IgD-negative memory B cell (primary cell): ENCODE measurements around the gene C8G. TPM values are rescaled to one million over a fixed set of nuclear protein-coding genes. Genes with fewer than 3 reads are reported as not detected.

Source experiments
- H3K27ac Mint-ChIP-seq, 3 donors: one replicate each; pipeline ENCODE4 v1.8.0; 2020 to 2022; ENCODE audit warnings: mild to moderate bottlenecking in 3 of 3, mixed read lengths in 3 of 3, moderate library complexity in 1 of 3
- H3K27me3 Mint-ChIP-seq: one replicate; pipeline ENCODE4 v1.8.0; 2021; ENCODE audit warnings: mixed read lengths
- H3K36me3 Mint-ChIP-seq: one replicate; pipeline ENCODE4 v1.8.0; 2020; ENCODE audit warnings: mild to moderate bottlenecking, mixed read lengths
- H3K4me1 Mint-ChIP-seq, 3 donors: one replicate each; pipeline ENCODE4 v1.8.0; 2020 to 2022; ENCODE audit warnings: mixed read lengths in 3 of 3, mild to moderate bottlenecking in 1 of 3
- H3K4me3 Mint-ChIP-seq, 4 donors: one replicate each; pipeline ENCODE4 v1.8.0; 2020 to 2022; ENCODE audit warnings: mild to moderate bottlenecking in 4 of 4, mixed read lengths in 4 of 4, moderate library complexity in 3 of 4
- H3K9me3 Mint-ChIP-seq, 3 donors: one replicate each; pipeline ENCODE4 v1.8.0; 2020 to 2021; ENCODE audit warnings: mixed read lengths in 3 of 3, mild to moderate bottlenecking in 1 of 3
- polyA plus RNA-seq: library from polyadenylated mRNA; unstranded; fragments of 300-500 nt; fragmentation: Illumina TruSeq; gene quantifications from one replicate; pipeline ENCODE4 v1.2.3, GENCODE V29; 2021

Gene C8G
- polyA plus RNA-seq, 1 donor from 2014 or later = not detected

- Mint-ChIP-seq H3K27ac (peak overlapping the region in 2 of 3 donors; percentile 28 to 59), H3K27me3 (no peaks in the 10 kb centered on the region), H3K4me3 (peak overlapping the region in 1 of 4 donors; percentile 22), H3K9me3 (no peaks in the 10 kb centered on the region), H3K36me3 (peaks cover 3% of the 10 kb centered on the region), H3K4me1 (peaks cover 0 to 6% (median 4%) of the 10 kb centered on the region in 3 donors)
Observed at GRCh38 chr9:136942112-136942880, 2.7 kb upstream of the C8G start.

GRCh38 chr9:136942881-136943230, 2.2 kb upstream of the C8G start:
- H3K27me3 Mint-ChIP-seq = no peaks in the 10 kb centered on the region
- peak overlapping the region in 1 of 4 donors; percentile 23 for H3K4me3 Mint-ChIP-seq
- peak overlapping the region in 2 of 3 donors; percentile 28 to 59 for H3K27ac Mint-ChIP-seq
- H3K4me1 Mint-ChIP-seq = peaks cover 0 to 6% (median 4%) of the 10 kb centered on the region in 3 donors
- H3K36me3 Mint-ChIP-seq = peaks cover 3% of the 10 kb centered on the region
- no peaks in the 10 kb centered on the region for H3K9me3 Mint-ChIP-seq

GRCh38 chr9:136943291-136944211, 1.5 kb upstream of the C8G start:
- no peaks in the 10 kb centered on the region for H3K9me3 Mint-ChIP-seq
- peaks cover 0 to 10% (median 4%) of the 10 kb centered on the region in 3 donors for H3K4me1 Mint-ChIP-seq
- peak overlapping the region; percentile 64 to 87 (median 82) for H3K4me3 Mint-ChIP-seq
- H3K36me3 Mint-ChIP-seq = peaks cover 3% of the 10 kb centered on the region
- no peaks in the 10 kb centered on the region for H3K27me3 Mint-ChIP-seq
- H3K27ac Mint-ChIP-seq = peak overlapping the region in 1 of 3 donors; percentile 78

GRCh38 chr9:136944212-136944518, 878 bp upstream of the C8G start:
- Mint-ChIP-seq H3K36me3 (peaks cover 1% of the 10 kb centered on the region), H3K9me3 (no peaks in the 10 kb centered on the region), H3K4me1 (peaks cover 0 to 8% (median 1%) of the 10 kb centered on the region in 3 donors), H3K27ac (peak overlapping the region in 1 of 3 donors; percentile 78), H3K27me3 (no peaks in the 10 kb centered on the region), H3K4me3 (peak overlapping the region; percentile 64 to 87 (median 82))

- Mint-ChIP-seq H3K4me3 (peak overlapping the region in 1 of 4 donors; percentile 76), H3K4me1 (peaks cover 0 to 8% (median 4%) of the 10 kb centered on the region in 3 donors), H3K9me3 (no peaks in the 10 kb centered on the region), H3K36me3 (no peaks in the 10 kb centered on the region), H3K27ac (peak overlapping the region in 2 of 3 donors; percentile 46 to 87), H3K27me3 (no peaks in the 10 kb centered on the region)
Observed at GRCh38 chr9:136945333-136946227, 537 bp downstream of the C8G start.

GRCh38 chr9:136946228-136947027, 1.4 kb downstream of the C8G start:
- Mint-ChIP-seq H3K36me3 (no peaks in the 10 kb centered on the region), H3K27ac (peak overlapping the region in 1 of 3 donors; percentile 46), H3K4me1 (peaks cover 0 to 8% (median 4%) of the 10 kb centered on the region in 3 donors), H3K9me3 (no peaks in the 10 kb centered on the region), H3K27me3 (no peaks in the 10 kb centered on the region), H3K4me3 (peak overlapping the region in 2 of 4 donors; percentile 68 to 76)

GRCh38 chr9:136947028-136947891, 2.2 kb downstream of the C8G start:
- Mint-ChIP-seq H3K9me3 (no peaks in the 10 kb centered on the region), H3K4me1 (peaks cover 0 to 8% (median 4%) of the 10 kb centered on the region in 3 donors), H3K27ac (no peak overlapping the region), H3K27me3 (no peaks in the 10 kb centered on the region), H3K36me3 (no peaks in the 10 kb centered on the region), H3K4me3 (no peak overlapping the region)

- Mint-ChIP-seq H3K4me3 (peak overlapping the region in 3 of 4 donors; percentile 22 to 75 (median 52)), H3K9me3 (no peaks in the 10 kb centered on the region), H3K27ac (peak overlapping the region in 2 of 3 donors; percentile 64 to 70)
Observed at GRCh38 chr9:136947955-136948510, 3.0 kb downstream of the C8G start.

GRCh38 chr9:136949239-136949816, 4.3 kb downstream of the C8G start:
- peak overlapping the region; percentile 75 to 92 (median 85) for H3K4me3 Mint-ChIP-seq
- no peaks in the 10 kb centered on the region for H3K9me3 Mint-ChIP-seq
- H3K27me3 Mint-ChIP-seq = no peaks in the 10 kb centered on the region
- H3K36me3 Mint-ChIP-seq = no peaks in the 10 kb centered on the region
- H3K4me1 Mint-ChIP-seq = peaks cover 0 to 8% (median 4%) of the 10 kb centered on the region in 3 donors
- H3K27ac Mint-ChIP-seq = peak overlapping the region; percentile 39 to 82 (median 77)

More at GRCh38 chr9:136947955-136948510, 3.0 kb downstream of the C8G start:
- H3K36me3 Mint-ChIP-seq = no peaks in the 10 kb centered on the region
- H3K4me1 Mint-ChIP-seq = peaks cover 0 to 8% (median 4%) of the 10 kb centered on the region in 3 donors
- no peaks in the 10 kb centered on the region for H3K27me3 Mint-ChIP-seq

- Mint-ChIP-seq H3K27ac (peak overlapping the region; percentile 67 to 82 (median 77)), H3K4me1 (peaks cover 0 to 6% (median 4%) of the 10 kb centered on the region in 3 donors), H3K36me3 (no peaks in the 10 kb centered on the region), H3K27me3 (no peaks in the 10 kb centered on the region), H3K9me3 (no peaks in the 10 kb centered on the region), H3K4me3 (peak overlapping the region; percentile 73 to 92 (median 86))
Observed at GRCh38 chr9:136949817-136950655, 5.0 kb downstream of the C8G start.

GRCh38 chr9:136950656-136951276, 5.7 kb downstream of the C8G start:
- Mint-ChIP-seq H3K36me3 (no peaks in the 10 kb centered on the region), H3K9me3 (no peaks in the 10 kb centered on the region)

More at GRCh38 chr9:136950656-136951276, 5.7 kb downstream of the C8G start:
- peak overlapping the region; percentile 67 to 82 (median 77) for H3K27ac Mint-ChIP-seq
- H3K4me3 Mint-ChIP-seq = peak overlapping the region; percentile 73 to 92 (median 86)
- peaks cover 0 to 6% (median 4%) of the 10 kb centered on the region in 3 donors for H3K4me1 Mint-ChIP-seq
- no peaks in the 10 kb centered on the region for H3K27me3 Mint-ChIP-seq
